ENCODE measurements around the gene LRP1. TPM values are rescaled to one million over a fixed set of nuclear protein-coding genes. Genes with fewer than 3 reads are reported as not detected.

The LRP1 gene
- total RNA-seq, 1 experiment from 2014 or later = 12.4 TPM

- Mint-ChIP-seq H3K4me3 (ENCODE audit: low read depth, unreplicated experiment) (no peak overlapping the region), H3K36me3 (ENCODE audit: insufficient read depth, unreplicated experiment) (no peaks in the 10 kb centered on the region), H3K27me3 (ENCODE audit: unreplicated experiment) (no peaks in the 10 kb centered on the region), H3K9me3 (ENCODE audit: low read depth, unreplicated experiment) (no peaks in the 10 kb centered on the region), H3K27ac (ENCODE audit: unreplicated experiment) (no peak overlapping the region), H3K4me1 (ENCODE audit: low read depth, unreplicated experiment) (no peaks in the 10 kb centered on the region)
- DNase-seq = no peak
- intact Hi-C loops (cut with micrococcal nuclease; ENCODE audit: unreplicated experiment) = no loop called here
- CTCF ChIA-PET = no interaction called here
- TF ChIP-seq CTCF (IDR thresholded peaks at IDR 0.05; ENCODE audit: unreplicated experiment) = no peak
- no TSS peak for BruUV-seq (replicated peaks)
Observed at GRCh38 chr12:57207731-57208630, 79.7 kb downstream of the LRP1 start.

GRCh38 chr12:57208631-57209282, 80.5 kb downstream of the LRP1 start:
- intact Hi-C loops (cut with micrococcal nuclease; ENCODE audit: unreplicated experiment) = no loop called here
- BruUV-seq (replicated peaks) = no TSS peak
- Mint-ChIP-seq H3K4me3 (ENCODE audit: low read depth, unreplicated experiment) (no peak overlapping the region), H3K36me3 (ENCODE audit: insufficient read depth, unreplicated experiment) (no peaks in the 10 kb centered on the region), H3K27ac (ENCODE audit: unreplicated experiment) (no peak overlapping the region), H3K4me1 (ENCODE audit: low read depth, unreplicated experiment) (peaks cover 7% of the 10 kb centered on the region), H3K9me3 (ENCODE audit: low read depth, unreplicated experiment) (no peaks in the 10 kb centered on the region), H3K27me3 (ENCODE audit: unreplicated experiment) (no peaks in the 10 kb centered on the region)
- CTCF ChIA-PET = no interaction called here
- no peak for DNase-seq
- TF ChIP-seq CTCF (IDR thresholded peaks at IDR 0.05; ENCODE audit: unreplicated experiment) = no peak

GRCh38 chr12:57209916-57210315, 81.6 kb downstream of the LRP1 start:
- CTCF ChIA-PET = no interaction called here
- Mint-ChIP-seq H3K27me3 (ENCODE audit: unreplicated experiment) (peaks cover 9% of the 10 kb centered on the region), H3K4me3 (ENCODE audit: low read depth, unreplicated experiment) (no peak overlapping the region), H3K27ac (ENCODE audit: unreplicated experiment) (no peak overlapping the region), H3K36me3 (ENCODE audit: insufficient read depth, unreplicated experiment) (no peaks in the 10 kb centered on the region), H3K9me3 (ENCODE audit: low read depth, unreplicated experiment) (no peaks in the 10 kb centered on the region), H3K4me1 (ENCODE audit: low read depth, unreplicated experiment) (peaks cover 19% of the 10 kb centered on the region)
- intact Hi-C loops (cut with micrococcal nuclease; ENCODE audit: unreplicated experiment) = loop anchor here (5.0 kb wide), 1 partner anchor 247 kb away; the partner anchor contains the start of genes GLI1 and INHBE
- DNase-seq = no peak
- TF ChIP-seq CTCF (IDR thresholded peaks at IDR 0.05; ENCODE audit: unreplicated experiment) = no peak
- no TSS peak for BruUV-seq (replicated peaks)

- Mint-ChIP-seq H3K27me3 (ENCODE audit: unreplicated experiment) (peaks cover 14% of the 10 kb centered on the region), H3K36me3 (ENCODE audit: insufficient read depth, unreplicated experiment) (no peaks in the 10 kb centered on the region), H3K9me3 (ENCODE audit: low read depth, unreplicated experiment) (no peaks in the 10 kb centered on the region), H3K4me3 (ENCODE audit: low read depth, unreplicated experiment) (no peak overlapping the region), H3K4me1 (ENCODE audit: low read depth, unreplicated experiment) (peaks cover 24% of the 10 kb centered on the region), H3K27ac (ENCODE audit: unreplicated experiment) (no peak overlapping the region)
- BruUV-seq (replicated peaks) = no TSS peak
- TF ChIP-seq CTCF (IDR thresholded peaks at IDR 0.05; ENCODE audit: unreplicated experiment) = no peak
- intact Hi-C loops (cut with micrococcal nuclease; ENCODE audit: unreplicated experiment) = loop anchor here (5.0 kb wide), 1 partner anchor 247 kb away; the partner anchor contains the start of genes GLI1 and INHBE
- CTCF ChIA-PET = no interaction called here
- DNase-seq = no peak
Observed at GRCh38 chr12:57210461-57210860, 82.2 kb downstream of the LRP1 start.

Data from Calu3 (cell line).